GM12865 (cell line): ENCODE measurements around the gene LIPC.

Experiments
- DNase-seq: peaks from one replicate; pipeline ENCODE4 v3.0.0; 2010; ENCODE audit warnings: low read depth
- H3K4me3 ChIP-seq: 2 replicates; pipeline ENCODE4 v1.5.1; 2011; ENCODE audit warnings: mild to moderate bottlenecking, low read depth, low read length, control low read depth
- TF ChIP-seq, protein P1 (sequence below): IDR thresholded peaks from 2 replicates; pipeline ENCODE4 v1.5.1; 2011; ENCODE audit warnings: low read length, control low read depth, low read depth, inconsistent platforms; ENCODE audit not compliant: insufficient read depth; ENCODE audit errors: missing control alignments

The LIPC gene

DNA sequence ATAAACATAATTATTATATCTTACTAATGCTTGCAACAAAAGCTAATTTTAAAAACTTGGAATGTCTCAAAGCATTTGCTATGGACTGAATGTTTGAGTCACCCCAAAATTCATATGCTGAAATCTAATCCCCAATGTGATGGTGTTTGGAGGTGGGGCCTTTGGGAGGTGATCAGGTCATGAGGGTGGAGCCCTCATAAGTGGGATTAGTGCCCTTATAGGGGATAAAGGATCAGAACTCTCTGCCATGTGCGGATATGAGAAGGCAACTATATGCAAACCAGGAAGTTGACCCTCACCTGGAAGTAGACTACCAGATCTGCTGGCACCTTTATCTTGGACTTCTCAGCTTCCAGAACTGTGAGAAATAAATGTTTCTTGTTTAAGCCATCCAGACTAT lies 137.7 kb downstream of the LIPC start:
- TF ChIP-seq, protein P1, sequence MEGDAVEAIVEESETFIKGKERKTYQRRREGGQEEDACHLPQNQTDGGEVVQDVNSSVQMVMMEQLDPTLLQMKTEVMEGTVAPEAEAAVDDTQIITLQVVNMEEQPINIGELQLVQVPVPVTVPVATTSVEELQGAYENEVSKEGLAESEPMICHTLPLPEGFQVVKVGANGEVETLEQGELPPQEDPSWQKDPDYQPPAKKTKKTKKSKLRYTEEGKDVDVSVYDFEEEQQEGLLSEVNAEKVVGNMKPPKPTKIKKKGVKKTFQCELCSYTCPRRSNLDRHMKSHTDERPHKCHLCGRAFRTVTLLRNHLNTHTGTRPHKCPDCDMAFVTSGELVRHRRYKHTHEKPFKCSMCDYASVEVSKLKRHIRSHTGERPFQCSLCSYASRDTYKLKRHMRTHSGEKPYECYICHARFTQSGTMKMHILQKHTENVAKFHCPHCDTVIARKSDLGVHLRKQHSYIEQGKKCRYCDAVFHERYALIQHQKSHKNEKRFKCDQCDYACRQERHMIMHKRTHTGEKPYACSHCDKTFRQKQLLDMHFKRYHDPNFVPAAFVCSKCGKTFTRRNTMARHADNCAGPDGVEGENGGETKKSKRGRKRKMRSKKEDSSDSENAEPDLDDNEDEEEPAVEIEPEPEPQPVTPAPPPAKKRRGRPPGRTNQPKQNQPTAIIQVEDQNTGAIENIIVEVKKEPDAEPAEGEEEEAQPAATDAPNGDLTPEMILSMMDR, result no peak
- no peak for DNase-seq

DNA sequence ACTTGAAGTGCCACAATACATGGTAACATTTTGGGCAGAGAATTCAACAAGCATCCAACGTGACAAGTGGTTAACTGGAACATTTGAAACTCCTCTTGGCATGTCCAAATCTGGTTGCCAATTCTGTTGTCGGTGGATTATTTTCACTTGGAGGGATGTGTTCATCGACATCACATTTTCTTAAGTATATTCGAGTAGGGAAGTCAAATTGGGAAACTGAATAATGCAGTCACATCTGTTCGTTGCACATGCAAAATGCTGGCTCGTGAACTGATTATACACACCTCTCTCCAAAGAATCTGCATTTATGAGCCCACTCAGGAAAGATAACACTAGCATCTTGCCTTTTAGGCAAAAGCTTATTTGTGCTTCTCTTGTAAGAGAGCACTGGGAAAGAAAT lies 139.7 kb downstream of the LIPC start:
- TF ChIP-seq, protein P1, result no peak
- H3K4me3 ChIP-seq, result no peak overlapping the region
- DNase-seq, result no peak

More for the DNA sequence above, 137.7 kb downstream of the LIPC start:
- H3K4me3 ChIP-seq, result no peak overlapping the region

DNA sequence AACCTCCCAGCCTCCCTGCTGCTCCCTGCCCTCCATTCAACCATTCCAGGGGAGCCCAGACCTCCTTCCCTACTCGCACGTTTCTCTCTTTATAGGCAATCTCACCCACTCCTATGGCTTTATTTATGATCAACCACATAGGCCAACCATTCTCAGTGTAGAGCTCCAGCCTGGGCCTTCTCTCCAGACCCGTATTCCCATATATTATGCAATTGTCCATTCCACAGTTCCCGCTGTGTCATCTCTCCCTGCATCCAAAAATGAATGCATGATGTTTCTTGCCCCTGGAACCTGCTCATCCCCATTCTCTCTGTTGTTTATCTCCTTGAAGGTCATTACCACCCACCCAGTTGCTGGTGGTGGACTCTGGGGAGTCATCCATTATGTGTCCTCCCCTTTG lies 140.7 kb downstream of the LIPC start:
- no peak overlapping the region for H3K4me3 ChIP-seq
- DNase-seq, result no peak
- TF ChIP-seq, protein P1, result no peak

DNA sequence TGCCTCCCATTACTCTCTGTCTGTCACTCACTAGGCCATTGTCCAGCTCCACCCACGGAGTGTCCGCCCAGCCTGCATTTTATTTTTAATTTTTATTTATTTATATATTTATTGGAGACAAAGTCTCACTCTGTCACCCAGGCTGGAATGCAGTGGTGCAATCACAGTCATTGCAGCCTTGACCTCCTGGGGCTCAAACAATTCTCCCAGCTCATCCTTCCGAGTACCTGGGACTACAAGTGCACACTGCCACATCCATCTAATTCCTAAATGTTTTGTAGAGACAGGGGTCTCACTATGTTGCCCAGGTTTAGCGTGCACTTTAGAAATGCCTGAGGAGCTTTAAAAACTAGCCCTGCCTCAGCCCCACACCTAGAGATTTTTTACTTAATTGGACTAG lies 141.5 kb downstream of the LIPC start:
- TF ChIP-seq, protein P1, result no peak
- no peak overlapping the region for H3K4me3 ChIP-seq
- no peak for DNase-seq

DNA sequence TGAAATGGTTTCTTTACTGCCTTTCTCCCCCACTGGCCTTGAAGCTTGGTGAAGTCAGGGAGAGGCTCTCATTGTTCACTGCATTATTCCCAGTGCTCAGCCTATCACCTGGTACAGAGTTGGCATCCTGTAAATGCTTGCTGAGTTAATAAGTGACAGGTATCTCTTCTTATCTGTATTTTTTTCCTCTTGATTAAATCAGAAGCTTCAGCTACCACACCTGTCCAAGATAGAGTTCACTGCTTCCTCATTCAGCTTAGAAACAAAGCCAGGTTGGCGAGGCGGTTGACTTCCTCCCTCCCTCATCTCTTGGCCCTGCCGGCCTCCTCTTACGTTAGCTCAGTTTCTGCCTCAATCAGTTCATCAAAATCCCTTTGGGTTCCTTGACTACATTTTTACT lies 142.8 kb downstream of the LIPC start:
- TF ChIP-seq, protein P1, result no peak
- no peak overlapping the region for H3K4me3 ChIP-seq
- DNase-seq, result no peak

DNA sequence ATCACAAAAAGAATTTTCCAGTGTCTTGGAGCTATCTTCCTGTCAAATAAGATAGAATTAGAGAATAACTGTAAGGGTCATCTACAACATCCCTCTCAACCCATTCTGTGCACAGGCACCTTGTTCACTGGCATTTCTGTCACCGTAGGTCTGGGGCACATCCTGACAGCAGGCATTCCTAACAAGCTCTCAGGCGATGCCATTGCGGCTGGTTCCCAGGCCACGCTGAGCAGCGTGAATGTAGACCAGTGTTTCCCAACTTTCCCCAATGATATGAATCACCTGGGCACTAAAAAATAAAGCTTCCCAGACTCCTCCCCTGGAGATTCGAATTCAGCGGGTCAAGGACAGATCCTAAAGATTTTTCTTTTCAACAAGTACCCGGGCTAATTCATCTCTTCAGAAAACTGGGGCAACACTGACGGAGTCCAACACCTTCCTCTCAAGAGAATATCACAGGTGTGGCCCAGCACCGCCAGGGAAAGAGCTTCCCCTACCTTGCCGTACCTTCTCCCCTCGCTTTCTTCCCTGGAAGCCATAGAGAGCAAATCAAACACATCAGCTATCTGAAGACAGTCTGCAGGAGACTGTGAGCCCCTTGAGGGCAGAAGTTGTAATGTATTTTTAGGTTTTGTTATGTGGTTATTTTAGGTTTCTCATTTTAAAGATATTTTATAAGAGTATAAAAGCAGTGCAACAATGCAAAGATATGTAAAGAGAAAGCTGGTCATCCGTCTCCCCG lies 143.4 kb downstream of the LIPC start:
- DNase-seq, result no peak
- TF ChIP-seq, protein P1, result no peak
- H3K4me3 ChIP-seq, result no peak overlapping the region

DNA sequence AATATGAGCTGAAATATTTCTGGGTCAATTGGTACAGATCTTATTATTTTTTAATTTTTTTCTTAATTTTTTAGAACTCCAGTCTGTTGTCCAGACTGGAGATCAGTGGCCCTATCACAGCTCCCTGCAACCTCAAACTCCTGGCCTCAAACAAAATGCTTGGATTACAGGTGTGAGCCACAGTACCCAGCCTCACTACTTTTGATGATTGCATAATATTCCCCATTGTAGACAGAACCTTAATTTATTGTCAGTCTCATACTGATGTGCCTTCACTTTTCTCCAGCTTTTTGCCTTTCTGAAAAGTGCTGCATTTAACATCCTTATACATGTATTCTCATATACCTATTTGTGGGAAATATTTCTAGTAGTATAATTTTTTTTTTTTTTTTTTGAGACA lies 144.9 kb downstream of the LIPC start:
- no peak for DNase-seq
- H3K4me3 ChIP-seq, result no peak overlapping the region
- TF ChIP-seq, protein P1, result no peak
